SK-N-SH (cell line): ENCODE results near the gene ATP6V1D. TPM values are rescaled to one million over a fixed set of nuclear protein-coding genes. Genes with fewer than 3 reads are reported as not detected.

Experiments
- CTCF ChIA-PET: fragments of 300-600, 350-600 bp; formaldehyde crosslinking; extraction: SDS; loops from one replicate; lab custom pipeline; 2021; lab: Yijun Ruan, JAX
- POLR2A ChIA-PET: fragments of 350-600 bp; sonication (Branson Sonifier 250); formaldehyde crosslinking; extraction: SDS; loops from one replicate; lab custom pipeline; 2020; ENCODE audit warnings: antibody characterized with exemption, inconsistent platforms; lab: Yijun Ruan, JAX
- DNase-seq: peaks from one replicate; pipeline ENCODE4 v3.0.0; 2012
- H2AFZ ChIP-seq: fragments of 200-600 bp; sonication (generic); 2 replicates; pipeline ENCODE4 v1.8.1; 2016; ENCODE audit warnings: antibody characterized with exemption, mild to moderate bottlenecking, low read depth
- H3F3A ChIP-seq: fragments of 200-600 bp; sonication (generic); replicated peaks from 2 replicates; pipeline ENCODE3; 2016; ENCODE audit warnings: antibody characterized with exemption, mild to moderate bottlenecking; ENCODE audit not compliant: insufficient read depth
- H3K27ac ChIP-seq, 2 experiments: fragments of 200-500 bp in 1 of 2; fragments of 200-600 bp in 1 of 2; sonication (Bioruptor generic) in 1 of 2; sonication (generic), shearing (Covaris generic) in 1 of 2; 2 replicates each; pipeline versions ENCODE4 v1.5.1 to v1.6.1; 2014 to 2016; ENCODE audit warnings: low read depth in 2 of 2, inconsistent platforms in 1 of 2, low read length in 1 of 2, mild to moderate bottlenecking in 1 of 2, mixed read lengths in 1 of 2
- H3K27me3 ChIP-seq: fragments of 200-600 bp; sonication (generic), shearing (Covaris generic); 2 replicates; pipeline ENCODE4 v1.6.1; 2016; ENCODE audit warnings: mixed run types; ENCODE audit not compliant: insufficient read depth
- H3K36me3 ChIP-seq, 2 experiments: fragments of 200-500 bp in 1 of 2; fragments of 200-600 bp in 1 of 2; sonication (Bioruptor generic) in 1 of 2; sonication (generic) in 1 of 2; replicated peaks in 1 of 2; 2 replicates each; pipeline versions ENCODE3 to v1.5.1; 2014 to 2016; ENCODE audit warnings: low read length in 1 of 2, mild to moderate bottlenecking in 1 of 2; ENCODE audit not compliant: insufficient read depth in 2 of 2, control insufficient read depth in 1 of 2
- H3K4me1 ChIP-seq, 2 experiments: fragments of 200-500 bp in 1 of 2; fragments of 200-600 bp in 1 of 2; sonication (Bioruptor generic) in 1 of 2; sonication (generic), shearing (Covaris generic) in 1 of 2; 2 replicates each; pipeline versions ENCODE4 v1.5.1 to v1.6.1; 2014 to 2016; ENCODE audit warnings: low read depth in 1 of 2, low read length in 1 of 2, mixed run types in 1 of 2; ENCODE audit not compliant: insufficient read depth in 2 of 2, control insufficient read depth in 1 of 2
- H3K4me2 ChIP-seq: fragments of 200-600 bp; sonication (generic), shearing (Covaris generic); 2 replicates; pipeline ENCODE4 v1.6.1; 2017; ENCODE audit warnings: mixed run types
- H3K4me3 ChIP-seq, 2 experiments: fragments of 200-500 bp in 1 of 2; fragments of 200-600 bp in 1 of 2; sonication (Bioruptor generic) in 1 of 2; sonication (generic), shearing (Covaris generic) in 1 of 2; 2 replicates each; pipeline versions ENCODE4 v1.5.1 to v1.8.1; 2014 to 2016; ENCODE audit warnings: low read depth in 2 of 2, inconsistent platforms in 1 of 2, low read length in 1 of 2, mild to moderate bottlenecking in 1 of 2, mixed read lengths in 1 of 2, moderate library complexity in 1 of 2
- H3K79me2 ChIP-seq: fragments of 200-600 bp; sonication (generic); 2 replicates; pipeline ENCODE4 v1.8.1; 2017; ENCODE audit warnings: mild to moderate bottlenecking; ENCODE audit not compliant: insufficient read depth
- H3K9ac ChIP-seq: fragments of 200-600 bp; sonication (generic); 2 replicates; pipeline ENCODE4 v1.6.1; 2017; ENCODE audit warnings: mixed run types
- H3K9me2 ChIP-seq: fragments of 200-600 bp; sonication (generic); 2 replicates; pipeline ENCODE4 v1.6.1; 2017; ENCODE audit warnings: mixed run types
- H3K9me3 ChIP-seq: fragments of 200-600 bp; sonication (generic); 2 replicates; pipeline ENCODE4 v1.6.1; 2017; ENCODE audit warnings: mixed run types, mild to moderate bottlenecking, moderate library complexity
- H4K20me1 ChIP-seq: fragments of 200-600 bp; sonication (generic); 2 replicates; pipeline ENCODE4 v1.6.1; 2017; ENCODE audit warnings: mild to moderate bottlenecking, mixed run types; ENCODE audit not compliant: insufficient read depth
- CHD2 ChIP-seq: fragments of 150-350 bp; IDR thresholded peaks from 2 replicates; pipeline ENCODE4 v1.6.1; 2018; ENCODE audit warnings: low read length; ENCODE audit not compliant: partially characterized antibody
- ELF1 ChIP-seq: IDR thresholded peaks from 2 replicates; pipeline ENCODE4 v1.4.0; 2012
- EZH2phosphoT487 ChIP-seq: fragments of 200-600 bp; sonication (generic); IDR thresholded peaks from 2 replicates; pipeline ENCODE4 v1.6.1; 2017; ENCODE audit warnings: low read depth, mixed run types, mild to moderate bottlenecking, antibody characterized with exemption, moderate library complexity, borderline replicate concordance
- FOXJ3 ChIP-seq: sonication (generic); formaldehyde crosslinking; IDR thresholded peaks from 2 replicates; pipeline ENCODE4 v1.5.1; 2020; ENCODE audit warnings: mild to moderate bottlenecking, missing genetic modification reagents
- FOXM1 ChIP-seq: IDR thresholded peaks from 2 replicates; pipeline ENCODE4 v1.4.0; 2012; ENCODE audit warnings: low read depth, mild to moderate bottlenecking
- JUND ChIP-seq: IDR thresholded peaks from 2 replicates; pipeline ENCODE4 v1.4.0; 2012
- MEF2A ChIP-seq: IDR thresholded peaks from 2 replicates; pipeline ENCODE4 v1.4.0; 2012; ENCODE audit warnings: low read depth, borderline replicate concordance
- MXI1 ChIP-seq: IDR thresholded peaks from 2 replicates; pipeline ENCODE4 v1.6.1; 2012; ENCODE audit warnings: mild to moderate bottlenecking, low read depth, low read length, improper control_type of control experiment
- NFIC ChIP-seq: IDR thresholded peaks from 2 replicates; pipeline ENCODE4 v1.4.0; 2012; ENCODE audit warnings: borderline replicate concordance
- NRF1 ChIP-seq: IDR thresholded peaks from 2 replicates; pipeline ENCODE4 v1.6.1; 2012; ENCODE audit warnings: low read depth, mild to moderate bottlenecking, low read length
- POLR2AphosphoS5 ChIP-seq: IDR thresholded peaks from 2 replicates; pipeline ENCODE4 v1.6.1; 2012; ENCODE audit warnings: low read depth, low read length
- RAD21 ChIP-seq: IDR thresholded peaks from 2 replicates; pipeline ENCODE4 v1.6.1; 2012; ENCODE audit warnings: mild to moderate bottlenecking, low read length
- YY1 ChIP-seq: IDR thresholded peaks from 2 replicates; pipeline ENCODE4 v1.4.0; 2012; ENCODE audit warnings: low read depth, mild to moderate bottlenecking
- WGBS: methylation state at CpG from one replicate; pipeline ENCODE4 v1.1.6; 2017; ENCODE audit warnings: low lambda C conversion rate; 5-methylcytosine and 5-hydroxymethylcytosine counted together
- polyA plus RNA-seq, 3 experiments: library from polyadenylated mRNA; depleted of rRNA; stranded (reverse); fragments of >200 nt; gene quantifications; 2 replicates each; pipeline ENCODE4 v1.2.3, GENCODE V29; 2012
- TF ChIP-seq, protein P1 (sequence below): IDR thresholded peaks from 2 replicates; pipeline ENCODE4; 2012
- TF ChIP-seq, protein P2 (sequence below): fragments of 200-600 bp; sonication (generic); IDR thresholded peaks from 2 replicates; pipeline ENCODE4 v1.6.1; 2017; ENCODE audit warnings: antibody characterized with exemption, mild to moderate bottlenecking, moderate library complexity
- TF ChIP-seq, protein P3 (sequence below): fragments of 150-350 bp; IDR thresholded peaks from 2 replicates; pipeline ENCODE4 v1.6.1; 2017; ENCODE audit warnings: antibody characterized with exemption, low read length, low read depth, borderline replicate concordance

ATP6V1D gene
- polyA plus RNA-seq, 1 of the 3 experiments (the other 2 are of a cell fraction): 39.2 TPM

DNA sequence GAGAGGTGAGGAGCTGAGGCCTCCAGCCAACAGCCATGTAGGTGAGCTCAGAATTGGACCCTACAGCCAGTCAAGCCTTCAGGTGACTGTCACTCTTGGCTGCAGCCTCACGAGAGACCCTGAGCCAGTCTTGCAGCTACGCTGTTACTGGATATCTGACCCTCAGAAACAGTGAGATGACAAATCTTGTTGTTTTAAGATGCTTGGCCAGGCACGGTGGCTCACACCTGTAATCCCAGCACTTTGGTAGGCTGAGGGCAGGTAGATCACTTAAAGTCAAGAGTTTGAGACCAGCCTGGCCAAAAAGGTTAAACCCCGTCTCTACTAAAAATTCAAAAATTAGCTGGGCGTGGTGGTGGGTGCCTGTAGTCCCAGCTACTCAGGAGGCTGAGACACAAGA is 46.2 kb upstream of the ATP6V1D start:
- no peaks in the 10 kb centered on the region for H3K9me3 ChIP-seq
- H3K79me2 ChIP-seq: no peaks in the 10 kb centered on the region
- ChIA-PET CTCF (interaction anchor here (3.0 kb wide), 1 partner anchor 165 kb away, joined by 11 read pairs; no protein-coding TSS in a partner anchor), POLR2A (no interaction called here)
- TF ChIP-seq CHD2 (no peak), NRF1 (no peak), POLR2AphosphoS5 (no peak), ELF1 (no peak), MXI1 (no peak)
- DNase-seq: no peak
- no peak overlapping the region for H3K9ac ChIP-seq
- no peak overlapping the region for H2AFZ ChIP-seq
- no peaks in the 10 kb centered on the region for H3K36me3 ChIP-seq
- no peaks in the 10 kb centered on the region for H3K27me3 ChIP-seq
- 95% methylated on average over 5 of the region's 5 CpGs for WGBS
- no peaks in the 10 kb centered on the region for H3F3A ChIP-seq
- no peaks in the 10 kb centered on the region for H3K9me2 ChIP-seq
- H3K4me2 ChIP-seq: no peak overlapping the region
- H3K27ac ChIP-seq: no peak overlapping the region
- no peak overlapping the region for H3K4me3 ChIP-seq
- no peaks in the 10 kb centered on the region for H3K4me1 ChIP-seq
- no peaks in the 10 kb centered on the region for H4K20me1 ChIP-seq

DNA sequence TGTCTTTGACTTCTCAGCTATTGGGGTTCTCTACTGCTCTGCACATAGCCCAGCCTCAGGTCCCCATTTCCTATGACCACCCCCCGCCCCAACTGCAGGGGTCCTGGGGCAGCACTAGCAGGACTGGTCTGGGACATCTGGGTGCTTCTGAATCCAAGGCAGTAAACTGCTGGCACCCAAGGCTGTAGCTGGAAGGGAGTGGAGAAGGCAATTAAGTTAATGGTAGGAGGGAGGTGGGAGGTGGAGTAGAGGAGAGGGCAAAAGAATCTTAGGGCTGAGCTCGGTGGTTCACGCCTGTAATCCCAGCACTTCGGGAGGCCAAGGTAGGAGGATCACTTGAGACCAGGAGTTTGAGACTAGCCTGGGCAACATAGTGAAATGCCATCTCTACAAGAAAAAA is 40.8 kb upstream of the ATP6V1D start:
- H4K20me1 ChIP-seq: no peaks in the 10 kb centered on the region
- no peak for DNase-seq
- no peaks in the 10 kb centered on the region for H3K36me3 ChIP-seq
- H3F3A ChIP-seq: no peaks in the 10 kb centered on the region
- ChIA-PET POLR2A (interaction anchor here (1.0 kb wide), 1 partner anchor 9 kb away, joined by 3 read pairs; no protein-coding TSS in a partner anchor), CTCF (interaction anchor here (1.8 kb wide), 1 partner anchor 27 kb away, joined by 6 read pairs; no protein-coding TSS in a partner anchor)
- no peaks in the 10 kb centered on the region for H3K27me3 ChIP-seq
- no peaks in the 10 kb centered on the region for H3K9me3 ChIP-seq
- WGBS: 80% methylated on average over 4 of the region's 4 CpGs
- TF ChIP-seq RAD21 (no peak), EZH2phosphoT487 (no peak), NFIC (no peak), CHD2 (no peak), JUND (no peak), NRF1 (no peak), FOXM1 (no peak), YY1 (no peak)
- TF ChIP-seq, protein P1, sequence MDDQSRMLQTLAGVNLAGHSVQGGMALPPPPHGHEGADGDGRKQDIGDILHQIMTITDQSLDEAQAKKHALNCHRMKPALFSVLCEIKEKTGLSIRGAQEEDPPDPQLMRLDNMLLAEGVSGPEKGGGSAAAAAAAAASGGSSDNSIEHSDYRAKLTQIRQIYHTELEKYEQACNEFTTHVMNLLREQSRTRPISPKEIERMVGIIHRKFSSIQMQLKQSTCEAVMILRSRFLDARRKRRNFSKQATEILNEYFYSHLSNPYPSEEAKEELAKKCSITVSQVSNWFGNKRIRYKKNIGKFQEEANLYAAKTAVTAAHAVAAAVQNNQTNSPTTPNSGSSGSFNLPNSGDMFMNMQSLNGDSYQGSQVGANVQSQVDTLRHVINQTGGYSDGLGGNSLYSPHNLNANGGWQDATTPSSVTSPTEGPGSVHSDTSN: no peak
- H3K27ac ChIP-seq: no peak overlapping the region
- no peak overlapping the region for H3K9ac ChIP-seq
- H3K4me3 ChIP-seq: no peak overlapping the region
- no peak overlapping the region for H2AFZ ChIP-seq
- no peaks in the 10 kb centered on the region for H3K9me2 ChIP-seq
- no peak overlapping the region for H3K4me2 ChIP-seq
- H3K4me1 ChIP-seq: no peaks in the 10 kb centered on the region
- no peaks in the 10 kb centered on the region for H3K79me2 ChIP-seq

DNA sequence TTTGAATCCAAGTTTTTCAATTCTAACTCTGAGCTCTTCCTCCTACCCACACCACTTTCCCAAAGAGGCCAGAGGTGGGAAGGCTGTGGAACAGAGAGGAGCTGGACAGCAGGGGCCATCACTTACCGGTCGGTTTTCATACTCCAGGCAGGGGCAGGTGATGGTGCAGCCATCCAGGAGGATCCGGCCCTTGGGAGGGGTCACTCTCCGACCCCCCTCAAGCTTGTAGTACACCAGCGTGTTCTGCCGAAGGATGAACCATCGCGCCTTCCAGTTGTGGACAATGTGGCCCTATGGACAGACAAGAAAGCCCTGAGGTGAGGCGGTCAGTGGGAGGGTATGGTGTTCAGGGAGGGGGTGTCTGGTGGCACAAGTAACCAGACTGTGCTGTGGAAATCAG is 37.9 kb upstream of the ATP6V1D start:
- H3K4me1 ChIP-seq: no peaks in the 10 kb centered on the region
- no peak overlapping the region for H3K4me3 ChIP-seq
- H3K27ac ChIP-seq: no peak overlapping the region
- no peaks in the 10 kb centered on the region for H3K27me3 ChIP-seq
- H3K9me3 ChIP-seq: no peaks in the 10 kb centered on the region
- no peaks in the 10 kb centered on the region for H3K36me3 ChIP-seq
- POLR2A ChIA-PET: no interaction called here
- no peak for DNase-seq
- H3K9me2 ChIP-seq: no peaks in the 10 kb centered on the region
- CTCF ChIA-PET: no interaction called here
- no peaks in the 10 kb centered on the region for H3F3A ChIP-seq
- H3K4me2 ChIP-seq: no peak overlapping the region
- no peaks in the 10 kb centered on the region for H3K79me2 ChIP-seq
- WGBS: 96% methylated on average over 9 of the region's 9 CpGs
- H3K9ac ChIP-seq: no peak overlapping the region
- H4K20me1 ChIP-seq: no peaks in the 10 kb centered on the region
- H2AFZ ChIP-seq: no peak overlapping the region
- TF ChIP-seq, protein P2, sequence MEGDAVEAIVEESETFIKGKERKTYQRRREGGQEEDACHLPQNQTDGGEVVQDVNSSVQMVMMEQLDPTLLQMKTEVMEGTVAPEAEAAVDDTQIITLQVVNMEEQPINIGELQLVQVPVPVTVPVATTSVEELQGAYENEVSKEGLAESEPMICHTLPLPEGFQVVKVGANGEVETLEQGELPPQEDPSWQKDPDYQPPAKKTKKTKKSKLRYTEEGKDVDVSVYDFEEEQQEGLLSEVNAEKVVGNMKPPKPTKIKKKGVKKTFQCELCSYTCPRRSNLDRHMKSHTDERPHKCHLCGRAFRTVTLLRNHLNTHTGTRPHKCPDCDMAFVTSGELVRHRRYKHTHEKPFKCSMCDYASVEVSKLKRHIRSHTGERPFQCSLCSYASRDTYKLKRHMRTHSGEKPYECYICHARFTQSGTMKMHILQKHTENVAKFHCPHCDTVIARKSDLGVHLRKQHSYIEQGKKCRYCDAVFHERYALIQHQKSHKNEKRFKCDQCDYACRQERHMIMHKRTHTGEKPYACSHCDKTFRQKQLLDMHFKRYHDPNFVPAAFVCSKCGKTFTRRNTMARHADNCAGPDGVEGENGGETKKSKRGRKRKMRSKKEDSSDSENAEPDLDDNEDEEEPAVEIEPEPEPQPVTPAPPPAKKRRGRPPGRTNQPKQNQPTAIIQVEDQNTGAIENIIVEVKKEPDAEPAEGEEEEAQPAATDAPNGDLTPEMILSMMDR: no peak
- TF ChIP-seq, protein P3, sequence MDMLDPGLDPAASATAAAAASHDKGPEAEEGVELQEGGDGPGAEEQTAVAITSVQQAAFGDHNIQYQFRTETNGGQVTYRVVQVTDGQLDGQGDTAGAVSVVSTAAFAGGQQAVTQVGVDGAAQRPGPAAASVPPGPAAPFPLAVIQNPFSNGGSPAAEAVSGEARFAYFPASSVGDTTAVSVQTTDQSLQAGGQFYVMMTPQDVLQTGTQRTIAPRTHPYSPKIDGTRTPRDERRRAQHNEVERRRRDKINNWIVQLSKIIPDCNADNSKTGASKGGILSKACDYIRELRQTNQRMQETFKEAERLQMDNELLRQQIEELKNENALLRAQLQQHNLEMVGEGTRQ: no peak
- TF ChIP-seq FOXJ3 (CRISPR knock-in tag) (no peak), MEF2A (no peak)
